Epithelial cell of proximal tubule (primary cell): ENCODE results near the gene CFAP251. TPM values are rescaled to one million over a fixed set of nuclear protein-coding genes. Genes with fewer than 3 reads are reported as not detected.

Experiments used
- DNase-seq: peaks from one replicate; pipeline ENCODE4 v3.0.0-alpha.2; 2011; ENCODE audit warnings: low read depth
- H3K4me3 ChIP-seq: 2 replicates; pipeline ENCODE4 v1.5.1; 2011; ENCODE audit warnings: low read depth, mild to moderate bottlenecking, low read length
- CTCF ChIP-seq: conservative IDR thresholded peaks from 2 replicates; pipeline ENCODE4 v1.5.1; 2012; ENCODE audit warnings: low read depth, mild to moderate bottlenecking, low read length
- total RNA-seq: library from RNA; depleted of rRNA; stranded (reverse); fragments of >200 nt; gene quantifications from 2 replicates; pipeline ENCODE4 v1.2.3, GENCODE V29; 2015

CFAP251 gene
- total RNA-seq, 1 donor from 2014 or later, result 4.6 TPM

GRCh38 chr12:121934309-121934664 is 15.9 kb downstream of the CFAP251 start:
- TF ChIP-seq CTCF, result no peak

GRCh38 chr12:121937654-121938053 is 19.3 kb downstream of the CFAP251 start:
- TF ChIP-seq CTCF, result no peak
- DNase-seq, result no peak
- no peak overlapping the region for H3K4me3 ChIP-seq

More at GRCh38 chr12:121934309-121934664, 15.9 kb downstream of the CFAP251 start:
- no peak overlapping the region for H3K4me3 ChIP-seq
- no peak for DNase-seq

GRCh38 chr12:121939186-121939585 is 20.8 kb downstream of the CFAP251 start:
- no peak overlapping the region for H3K4me3 ChIP-seq
- no peak for DNase-seq

GRCh38 chr12:121939992-121940766 is 21.8 kb downstream of the CFAP251 start:
- no peak overlapping the region for H3K4me3 ChIP-seq
- no peak for DNase-seq
- no peak for TF ChIP-seq CTCF

More at GRCh38 chr12:121939186-121939585, 20.8 kb downstream of the CFAP251 start:
- no peak for TF ChIP-seq CTCF

- no peak for DNase-seq
- TF ChIP-seq CTCF, result no peak
Measured at GRCh38 chr12:121942145-121942718, 23.8 kb downstream of the CFAP251 start.

GRCh38 chr12:121943926-121944325 is 25.5 kb downstream of the CFAP251 start:
- no peak for TF ChIP-seq CTCF
- no peak for DNase-seq
- no peak overlapping the region for H3K4me3 ChIP-seq

More at GRCh38 chr12:121942145-121942718, 23.8 kb downstream of the CFAP251 start:
- H3K4me3 ChIP-seq, result no peak overlapping the region
